A673 (cell line): ENCODE results near the gene CDK19.

ENCODE experiments used
- CTCF ChIP-seq: fragments of 300-800, 200-600 bp; sonication (generic); conservative IDR thresholded peaks from 2 replicates; pipeline ENCODE4 v1.5.1; 2017; ENCODE audit warnings: low read depth, mild to moderate bottlenecking, antibody characterized with exemption, low read length, moderate library complexity, mixed read lengths
- EZH2 ChIP-seq: fragments of 200-600 bp; sonication (generic); IDR thresholded peaks from 2 replicates; pipeline ENCODE4 v1.6.1; 2017; ENCODE audit warnings: borderline replicate concordance, low read depth, mild to moderate bottlenecking, mixed read lengths, antibody characterized with exemption, low read length; ENCODE audit not compliant: poor library complexity, severe bottlenecking

GRCh38 chr6:110712238-110712637, 103.0 kb downstream of the CDK19 start:
- no peak for TF ChIP-seq CTCF
- TF ChIP-seq EZH2: no peak
